Right hindlimb (tissue), 1 donor: ENCODE measurements around the gene PLEKHG7.
"Not testable (repeated sequence)": the region's sequence is repeated elsewhere in the genome, so short reads cannot be mapped to it uniquely, and the experiment has no call there.

Experiments used
- DNase-seq: peaks from one replicate; pipeline ENCODE4 v3.0.0-alpha.2; 2018

PLEKHG7 gene

DNA sequence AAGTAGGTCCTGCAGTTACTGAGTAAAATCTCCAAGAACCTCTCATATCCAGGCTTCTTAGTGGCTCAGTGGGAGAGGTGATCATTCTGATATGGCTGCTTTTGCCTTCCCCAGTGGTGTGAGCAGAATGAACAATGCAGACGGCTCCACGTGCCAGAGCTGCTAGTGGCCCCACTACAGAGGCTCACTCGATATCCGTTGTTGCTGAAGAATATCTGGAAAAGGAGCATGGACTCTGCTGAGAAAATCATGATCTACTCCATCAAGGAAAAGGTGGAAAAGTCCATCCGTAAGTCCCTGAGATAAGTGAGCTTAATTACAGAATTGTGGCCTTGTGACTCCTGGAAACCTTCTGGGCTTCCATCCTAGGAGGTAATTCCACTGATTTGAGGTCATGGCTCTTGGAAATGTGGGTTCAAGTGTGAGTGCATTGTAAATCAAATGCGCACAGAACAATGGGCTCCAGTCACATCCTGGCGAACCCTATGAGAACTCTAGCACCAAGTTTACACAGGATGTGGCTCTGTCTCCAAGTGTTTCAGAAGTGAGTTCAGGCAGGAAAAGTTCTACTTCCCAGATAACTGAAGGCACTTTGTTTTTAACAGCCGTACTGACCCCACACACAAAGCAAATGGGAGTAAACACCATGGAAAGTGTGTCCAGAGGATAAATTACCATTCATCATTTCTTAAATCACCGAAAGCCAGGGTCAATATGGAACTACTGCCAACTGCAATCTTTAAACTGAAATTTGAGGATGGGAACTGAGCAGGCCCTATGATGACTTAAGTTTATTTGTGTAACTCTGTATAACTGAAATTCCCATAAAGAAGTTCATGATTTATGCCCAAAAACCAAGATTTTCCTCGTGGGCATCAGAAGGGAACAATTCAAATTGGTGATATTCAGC lies 51.4 kb downstream of the PLEKHG7 start:
- no peak for DNase-seq

- no peak for DNase-seq
Observed at GRCh38 chr12:92756898-92757596, 54.3 kb downstream of the PLEKHG7 start.

DNA sequence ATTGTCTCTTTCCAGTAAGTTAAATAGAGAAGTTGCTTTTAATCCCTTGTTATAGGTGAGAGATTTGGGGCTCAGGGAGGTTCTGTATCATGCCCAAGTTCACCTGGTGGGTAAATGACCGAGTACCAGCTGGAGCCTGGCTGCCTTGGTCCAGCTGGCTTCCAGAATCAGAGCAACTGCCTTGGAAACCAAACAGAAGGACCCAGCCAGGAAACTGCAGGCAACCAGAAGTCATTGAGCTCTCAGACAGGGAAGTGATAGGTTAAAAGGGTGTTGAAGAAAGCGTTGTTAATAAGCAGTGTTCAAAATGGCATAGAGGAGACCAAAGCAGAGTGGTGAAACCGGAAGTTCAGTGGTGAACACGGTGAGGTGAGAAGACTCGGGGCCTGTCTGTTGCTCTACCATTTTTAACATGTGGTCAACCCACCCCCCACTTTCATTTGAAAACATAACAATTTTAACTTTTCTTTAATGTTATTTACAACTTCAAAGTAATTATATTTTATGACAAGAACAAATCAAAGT lies 54.9 kb downstream of the PLEKHG7 start:
- DNase-seq: no peak

- no peak for DNase-seq
Observed at GRCh38 chr12:92759634-92760268, 57.0 kb downstream of the PLEKHG7 start.

DNA sequence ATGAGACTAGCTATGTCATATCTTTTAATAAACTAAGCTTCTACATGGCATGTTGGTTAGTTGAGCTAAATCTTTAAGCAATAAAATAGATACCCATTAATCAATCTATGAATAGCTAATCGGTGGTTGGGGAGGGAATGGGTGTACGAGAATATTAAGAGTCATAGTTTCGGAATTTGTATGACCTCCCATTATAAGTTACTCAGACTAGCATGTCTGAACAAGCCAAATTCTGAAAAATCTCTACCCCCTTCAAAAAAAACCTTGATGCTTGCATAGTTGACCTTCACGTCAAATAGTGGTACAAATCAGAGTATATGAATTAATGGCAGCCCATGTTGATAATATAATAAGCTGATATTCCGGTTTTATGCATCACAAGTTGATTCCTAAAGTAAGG lies 60.0 kb downstream of the PLEKHG7 start:
- DNase-seq: no peak

GRCh38 chr12:92764831-92765230 lies 62.0 kb downstream of the PLEKHG7 start:
- DNase-seq: peak; percentile 75

GRCh38 chr12:92765871-92766270 lies 63.1 kb downstream of the PLEKHG7 start:
- no peak for DNase-seq

DNA sequence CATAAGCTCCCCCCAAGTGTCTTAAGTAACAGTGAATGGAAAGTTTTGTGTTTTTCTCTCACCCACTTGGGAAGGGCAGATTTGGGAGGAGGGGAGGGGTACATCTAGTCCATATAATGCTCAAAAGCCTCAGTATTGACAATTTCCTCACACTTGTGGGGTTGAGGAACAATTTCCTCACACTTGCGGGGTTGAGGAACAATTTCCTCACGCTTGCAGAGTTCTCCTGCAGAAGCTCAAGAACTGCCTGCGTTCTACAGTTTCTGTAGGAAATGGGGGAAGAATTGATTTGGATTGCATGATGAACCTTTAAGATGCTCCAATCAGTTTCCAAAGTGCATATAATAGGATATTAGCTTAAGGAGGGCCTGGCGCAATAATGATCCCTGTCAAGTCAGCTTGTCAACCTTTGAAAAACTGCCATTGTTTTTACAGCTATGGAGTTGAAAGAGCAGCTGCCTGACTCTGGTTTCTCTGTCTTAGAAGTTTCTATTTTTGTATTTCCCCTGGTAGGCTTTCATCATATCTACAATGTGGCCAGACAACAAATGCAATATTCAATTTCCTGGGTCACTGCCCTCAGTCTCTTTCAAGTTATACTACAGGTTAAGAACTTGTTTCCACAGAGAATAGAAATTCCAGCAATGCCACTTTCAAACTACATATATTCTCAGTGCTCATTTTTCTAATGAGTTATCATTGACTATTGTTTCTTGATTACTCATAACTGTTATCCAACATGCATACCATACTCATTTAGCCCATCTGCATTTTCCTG lies 66.5 kb downstream of the PLEKHG7 start:
- DNase-seq: no peak

DNA sequence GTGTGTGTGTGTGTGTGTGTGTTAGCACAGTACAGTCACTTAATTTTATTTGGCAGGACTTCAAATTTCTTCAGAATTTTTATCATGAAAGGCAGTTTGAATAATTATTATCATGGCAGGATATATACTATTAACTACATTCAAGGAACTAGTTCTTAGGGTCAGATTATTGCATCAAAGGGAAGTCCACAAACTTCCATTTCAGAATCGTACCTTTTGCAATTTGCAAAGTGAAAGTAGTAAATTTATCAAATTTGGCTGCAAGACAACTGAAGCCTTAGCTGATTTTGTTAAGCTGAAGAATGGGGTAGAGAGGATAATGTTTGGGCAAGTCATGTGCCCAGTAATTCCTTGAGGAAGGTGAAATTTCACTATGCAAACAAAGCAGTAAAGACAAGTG lies 68.2 kb downstream of the PLEKHG7 start:
- no peak for DNase-seq

DNA sequence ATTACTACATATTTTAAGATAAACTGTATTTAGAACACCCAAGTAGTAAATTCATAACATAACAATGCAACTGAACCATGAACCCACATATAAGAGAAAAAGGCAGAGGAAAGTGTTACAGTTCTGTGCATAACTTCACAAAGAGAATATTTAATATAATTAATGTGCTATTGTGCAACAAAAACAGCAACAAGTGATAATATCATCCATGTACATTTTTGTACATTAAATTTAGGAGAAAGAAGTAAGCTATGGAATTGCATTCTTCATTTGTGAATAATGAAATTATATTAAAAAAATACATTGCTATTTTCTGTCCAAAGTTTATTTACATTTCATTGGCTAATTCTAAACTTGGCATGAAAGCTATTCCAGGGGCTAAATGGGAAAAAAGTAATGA lies 72.6 kb downstream of the PLEKHG7 start:
- DNase-seq: no peak

GRCh38 chr12:92778525-92778924 lies 75.7 kb downstream of the PLEKHG7 start:
- DNase-seq: no peak

DNA sequence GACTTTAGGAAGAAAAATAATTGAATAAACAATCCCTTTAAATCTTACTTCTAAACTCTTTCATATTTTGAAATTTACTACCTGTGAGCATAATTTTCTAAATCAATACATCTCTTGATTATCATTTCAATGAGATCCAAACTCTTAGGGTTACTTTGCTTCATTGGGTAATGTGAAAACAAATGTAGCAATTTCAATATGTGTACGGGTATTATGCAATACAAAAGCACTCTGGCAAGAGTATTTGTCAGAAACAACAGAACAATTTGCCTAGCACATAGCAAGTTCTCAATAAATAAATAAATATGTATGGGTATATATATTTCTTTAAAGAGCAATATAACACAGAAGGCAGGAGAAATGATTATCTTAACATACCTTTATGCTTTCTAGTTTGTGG lies 77.1 kb downstream of the PLEKHG7 start:
- no peak for DNase-seq

DNA sequence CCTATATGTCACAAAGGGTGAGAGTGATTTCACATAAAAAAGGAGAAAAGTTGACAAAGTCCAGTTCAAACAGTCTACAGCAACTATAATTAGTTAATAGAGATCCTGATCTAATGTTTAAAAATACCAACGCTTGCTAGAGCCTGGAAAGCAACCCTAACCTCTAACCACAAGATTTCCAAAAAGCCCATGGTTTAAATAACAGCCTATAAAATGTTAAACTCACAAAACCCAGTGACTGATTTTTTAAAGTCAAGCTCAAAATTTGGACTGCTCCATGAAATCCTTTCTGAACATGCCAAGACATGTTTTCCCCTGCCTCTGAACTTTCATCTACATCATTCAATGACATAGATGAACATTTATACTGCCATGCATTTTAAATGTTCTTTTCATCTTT lies 81.6 kb downstream of the PLEKHG7 start:
- no peak for DNase-seq

GRCh38 chr12:92784797-92785562 lies 82.2 kb downstream of the PLEKHG7 start:
- DNase-seq: no peak

DNA sequence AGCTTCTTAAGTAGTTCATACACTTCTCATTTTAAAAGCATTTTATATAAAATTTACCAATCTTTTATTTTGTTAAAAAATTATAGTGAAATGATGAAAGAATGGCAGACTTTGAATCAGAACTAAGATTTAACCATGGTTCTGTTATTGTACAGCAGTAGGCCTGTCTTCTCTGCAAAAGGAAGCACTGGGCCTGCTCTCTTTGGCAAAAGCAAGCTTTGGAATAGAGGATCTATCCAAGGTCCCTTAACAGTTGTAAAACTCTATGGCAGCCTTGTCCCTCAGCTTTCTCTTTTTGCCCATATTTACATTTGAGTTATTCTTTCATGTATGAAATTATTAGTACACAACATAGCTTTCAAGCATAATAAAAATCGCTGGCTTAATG lies 82.8 kb downstream of the PLEKHG7 start:
- no peak for DNase-seq

DNA sequence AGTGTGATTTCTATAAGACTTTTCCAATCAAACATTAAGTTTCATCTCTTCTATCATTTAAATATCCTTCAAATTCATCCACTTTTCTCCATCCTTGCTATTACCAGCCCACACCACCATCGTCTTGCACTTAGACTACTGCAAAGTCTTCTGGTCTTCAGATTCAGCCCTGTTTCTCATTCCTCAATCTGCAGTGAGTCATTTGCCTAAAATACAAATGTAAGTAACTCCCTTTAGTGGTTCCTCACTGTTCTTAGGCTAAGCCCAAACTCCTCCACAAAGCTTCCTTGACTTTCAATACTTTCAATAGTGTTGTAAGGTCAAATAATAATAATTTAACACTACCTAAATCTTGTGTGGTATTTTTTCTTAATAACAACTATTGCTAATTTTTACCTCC lies 83.3 kb downstream of the PLEKHG7 start:
- DNase-seq: no peak

GRCh38 chr12:92794356-92794755 lies 91.6 kb downstream of the PLEKHG7 start:
- DNase-seq: not testable (repeated sequence)

DNA sequence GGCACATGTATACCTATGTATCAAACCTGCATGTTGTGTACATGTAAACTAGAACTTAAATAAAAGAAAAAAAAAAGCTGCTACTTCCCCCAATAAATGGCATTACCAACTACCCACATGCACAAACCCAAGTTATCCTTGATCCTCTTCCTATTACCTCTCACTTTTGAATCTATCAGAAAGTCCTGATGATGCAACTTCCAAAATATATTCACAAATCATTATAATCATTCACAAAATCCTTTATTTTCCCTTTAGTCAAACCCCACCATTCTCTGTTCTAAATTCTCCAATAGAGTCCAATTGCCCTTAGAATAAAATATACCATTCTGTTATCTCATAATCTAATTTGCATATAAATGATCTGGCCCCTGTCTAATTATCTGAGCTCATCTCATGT lies 92.0 kb downstream of the PLEKHG7 start:
- DNase-seq: no peak

- DNase-seq: no peak
Observed at GRCh38 chr12:92796650-92797049, 93.9 kb downstream of the PLEKHG7 start.

GRCh38 chr12:92802906-92803305 lies 100.1 kb downstream of the PLEKHG7 start:
- no peak for DNase-seq

GRCh38 chr12:92803903-92804302 lies 101.1 kb downstream of the PLEKHG7 start:
- DNase-seq: no peak

- DNase-seq: no peak
Observed at GRCh38 chr12:92810370-92810769, 107.6 kb downstream of the PLEKHG7 start.
